Panc1 (cell line): Measurements from ENCODE around the gene PPP2R5D. TPM values are rescaled to one million over a fixed set of nuclear protein-coding genes. Genes with fewer than 3 reads are reported as not detected.

Experiments
- ATAC-seq: fragments of 200-7000 bp; cut with Tn5 transposase; 2 replicates; pipeline ENCODE4 v1.9.1; 2020; ENCODE audit warnings: mild to moderate bottlenecking, moderate library complexity
- BruUV-seq: library from RNA; stranded (reverse); fragments of 400-500 nt; replicated peaks from 2 replicates; lab custom pipeline; 2021; lab: Mats Ljungman, UMichigan
- CTCF ChIA-PET: fragments of 300-600 bp; sonication (Branson Sonifier 250); formaldehyde crosslinking; loops from one replicate; lab custom pipeline; 2022; ENCODE audit warnings: antibody characterized with exemption; lab: Charles Lee
- POLR2A ChIA-PET: fragments of 300-600 bp; sonication (Branson Sonifier 250); formaldehyde crosslinking; loops from one replicate; lab custom pipeline; 2022; ENCODE audit warnings: antibody characterized with exemption; lab: Charles Lee
- DNase-seq: peaks from one replicate; pipeline ENCODE4 v3.0.0-alpha.2; 2010; ENCODE audit warnings: low read depth, low spot score
- H3K27ac ChIP-seq: 2 replicates; pipeline ENCODE4 v1.5.1; 2011; ENCODE audit warnings: mild to moderate bottlenecking, low read length, inconsistent platforms
- H3K27me3 ChIP-seq: fragments of 200-500 bp; sonication (Bioruptor generic); 2 replicates; pipeline ENCODE4 v1.6.0; 2014; ENCODE audit warnings: low read length, inconsistent platforms; ENCODE audit not compliant: control insufficient read depth, insufficient read depth
- H3K36me3 ChIP-seq: fragments of 200-500 bp; sonication (Bioruptor generic); 2 replicates; pipeline ENCODE4 v1.5.1; 2014; ENCODE audit warnings: inconsistent platforms, mild to moderate bottlenecking, low read length, moderate library complexity; ENCODE audit not compliant: control insufficient read depth, insufficient read depth
- H3K4me1 ChIP-seq: 2 replicates; pipeline ENCODE4 v1.5.1; 2011; ENCODE audit warnings: inconsistent platforms, mild to moderate bottlenecking, low read length, moderate library complexity; ENCODE audit not compliant: control insufficient read depth, insufficient read depth
- H3K4me3 ChIP-seq, 2 experiments: 2 replicates each; pipeline ENCODE4 v1.5.1; 2011 to 2012; ENCODE audit warnings: low read depth in 2 of 2, low read length in 2 of 2, mild to moderate bottlenecking in 2 of 2, inconsistent platforms in 1 of 2, moderate library complexity in 1 of 2
- H3K9me3 ChIP-seq: fragments of 200-500 bp; sonication (Bioruptor generic); 2 replicates; pipeline ENCODE4 v1.5.1; 2014; ENCODE audit warnings: low read depth, mild to moderate bottlenecking, inconsistent platforms, low read length, moderate library complexity; ENCODE audit not compliant: control insufficient read depth, insufficient read depth
- CTCF ChIP-seq: fragments of 450-650 bp; IDR thresholded peaks from 2 replicates; pipeline ENCODE4 v1.5.1; 2017; ENCODE audit warnings: mild to moderate bottlenecking
- POLR2AphosphoS5 ChIP-seq: IDR thresholded peaks from 2 replicates; pipeline ENCODE4 v1.6.1; 2012; ENCODE audit warnings: mild to moderate bottlenecking, low read depth, low read length, moderate library complexity
- REST ChIP-seq, 2 experiments: IDR thresholded peaks; 2 replicates each; pipeline ENCODE4 v1.6.1; 2011 to 2012; ENCODE audit warnings: low read depth in 2 of 2, control low read depth in 1 of 2, low read length in 1 of 2, mild to moderate bottlenecking in 1 of 2, moderate library complexity in 1 of 2; ENCODE audit not compliant: insufficient read depth in 1 of 2
- SIN3A ChIP-seq: IDR thresholded peaks from 2 replicates; pipeline ENCODE4 v1.6.1; 2012; ENCODE audit warnings: low read depth, mild to moderate bottlenecking, low read length, moderate library complexity, borderline replicate concordance; ENCODE audit not compliant: insufficient read depth
- TCF7L2 ChIP-seq: IDR thresholded peaks from 2 replicates; pipeline ENCODE4 v1.6.1; 2011; ENCODE audit warnings: mild to moderate bottlenecking, low read depth, low read length, inconsistent platforms
- in situ Hi-C: cut with HindIII; loops from 2 replicates; pipeline ENCODE4 v1.10.0; 2016; ENCODE audit warnings: low sequenced_read_pairs, low pct_unique_long_range_greater_than_20kb
- intact Hi-C: fragments of 100-400 bp; cut with micrococcal nuclease; formaldehyde crosslinking; loops from one replicate; pipeline ENCODE4 v1.10.0; 2022; ENCODE audit not compliant: unreplicated experiment
- total RNA-seq: library from RNA; stranded (reverse); gene quantifications from one replicate; pipeline ENCODE4 v1.2.1, GENCODE V29; 2021; ENCODE audit not compliant: unreplicated experiment

PPP2R5D gene
- total RNA-seq, 1 experiment from 2014 or later, result 63.6 TPM

GRCh38 chr6:43033496-43034189 is 49.3 kb downstream of the PPP2R5D start:
- intact Hi-C loops (no loop called here), in situ Hi-C loops (no loop called here)
- no peaks in the 10 kb centered on the region for H3K9me3 ChIP-seq
- TSS peak; percentile 60 for BruUV-seq
- no peaks in the 10 kb centered on the region for H3K27me3 ChIP-seq
- CTCF ChIA-PET, result interaction anchor here (0.6 kb wide), 2 partner anchors 106 to 129 kb away, joined by 6 to 9 read pairs; no protein-coding TSS in a partner anchor
- ATAC-seq, result no peak
- no peak for DNase-seq
- TF ChIP-seq TCF7L2 (no peak), REST (IDR thresholded peaks at IDR 0.05; ENCODE audit: insufficient read depth in 1 of 2, low read depth in 2 of 2, low read length in 1 of 2) (no peak), SIN3A (no peak), POLR2AphosphoS5 (no peak), CTCF (no peak)
- no peak overlapping the region for H3K4me3 ChIP-seq
- H3K36me3 ChIP-seq, result peaks cover 2% of the 10 kb centered on the region; the same call in 1 of the 2 replicates
- no peak overlapping the region for H3K27ac ChIP-seq
- H3K4me1 ChIP-seq, result peaks cover 3% of the 10 kb centered on the region; the same call in 1 of the 2 replicates
- POLR2A ChIA-PET, result interaction anchor here (0.6 to 0.9 kb wide), 4 partner anchors 11 to 93 kb away, joined by 3 to 5 read pairs (median 3); partner anchors contain the start of genes KLC4 and MRPL2

GRCh38 chr6:43034190-43034525 is 49.8 kb downstream of the PPP2R5D start:
- peaks cover 3% of the 10 kb centered on the region; the same call in 1 of the 2 replicates for H3K4me1 ChIP-seq
- ATAC-seq, result no peak
- H3K27ac ChIP-seq, result no peak overlapping the region
- H3K4me3 ChIP-seq, result no peak overlapping the region
- intact Hi-C loops, result no loop called here
- in situ Hi-C loops, result no loop called here
- ChIA-PET POLR2A (no interaction called here), CTCF (no interaction called here)
- DNase-seq, result no peak
- H3K27me3 ChIP-seq, result no peaks in the 10 kb centered on the region
- TF ChIP-seq TCF7L2, result no peak
- TF ChIP-seq REST (IDR thresholded peaks at IDR 0.05; ENCODE audit: insufficient read depth in 1 of 2, low read depth in 2 of 2, low read length in 1 of 2), result no peak
- H3K36me3 ChIP-seq, result peaks cover under 1% of the 10 kb centered on the region; the same call in 1 of the 2 replicates
- no TSS peak for BruUV-seq
- no peaks in the 10 kb centered on the region for H3K9me3 ChIP-seq
